K562 (cell line): ENCODE data around the gene KLHL20. TPM values are rescaled to one million over a fixed set of nuclear protein-coding genes. Genes with fewer than 3 reads are reported as not detected.

Experiments
- CEBPB ChIP-seq: fragments of 450-650 bp; IDR thresholded peaks from 2 replicates; pipeline ENCODE4 v1.6.1; 2016; ENCODE audit warnings: missing genetic modification characterization, missing compliant biosample characterization
- JUN ChIP-seq, 2 experiments: sonication (generic) in 1 of 2; formaldehyde crosslinking in 1 of 2; IDR thresholded peaks; 2 replicates each; pipeline versions ENCODE4 v1.6.1 to v1.8.0; 2012 to 2022; ENCODE audit warnings: borderline replicate concordance in 2 of 2, mild to moderate bottlenecking in 2 of 2, improper control_type of control experiment in 1 of 2, low read depth in 1 of 2, low read length in 1 of 2, missing genetic modification reagents in 1 of 2
- MLLT1 ChIP-seq, 2 experiments: fragments of 450-650 bp; IDR thresholded peaks; 2 replicates each; pipeline ENCODE4 v1.6.1; 2016
- NFYB ChIP-seq: IDR thresholded peaks from 2 replicates; pipeline ENCODE4 v1.6.1; 2011; ENCODE audit warnings: mild to moderate bottlenecking, moderate library complexity; ENCODE audit not compliant: insufficient read length; ENCODE audit errors: extremely low read depth
- NR2F6 ChIP-seq: fragments of 450-650 bp; formaldehyde crosslinking; IDR thresholded peaks from 2 replicates; pipeline ENCODE4 v1.4.0; 2020; ENCODE audit warnings: mild to moderate bottlenecking
- NR3C1 ChIP-seq: sonication (generic); formaldehyde crosslinking; IDR thresholded peaks from 2 replicates; pipeline ENCODE4 v1.8.1; 2022; ENCODE audit warnings: missing genetic modification reagents
- RB1 ChIP-seq: fragments of 450-650 bp; IDR thresholded peaks from 2 replicates; pipeline ENCODE4 v1.6.1; 2017; ENCODE audit warnings: low read depth, mild to moderate bottlenecking
- RUNX1 ChIP-seq: sonication (generic); IDR thresholded peaks from 2 replicates; pipeline ENCODE4 v1.6.1; 2016; ENCODE audit warnings: antibody characterized with exemption, low read depth
- SREBF2 ChIP-seq: sonication (generic); formaldehyde crosslinking; IDR thresholded peaks from 2 replicates; pipeline ENCODE4 v1.4.0; 2020; ENCODE audit warnings: mild to moderate bottlenecking, missing genetic modification reagents
- SRF ChIP-seq, 2 experiments: fragments of 250-450, 450-650 bp in 1 of 2; sonication (Bioruptor Pico) in 1 of 2; sonication (generic) in 1 of 2; formaldehyde crosslinking; IDR thresholded peaks; 2 replicates each; pipeline versions ENCODE4 v1.5.0 to v1.5.1; 2020 to 2022; ENCODE audit warnings: mild to moderate bottlenecking in 1 of 2, missing genetic modification reagents in 1 of 2
- WHSC1 ChIP-seq: IDR thresholded peaks from one replicate; pipeline ENCODE4 v1.6.1; 2012; ENCODE audit warnings: low read length, control low read depth, inconsistent platforms
- ZBED1 ChIP-seq: IDR thresholded peaks from 2 replicates; pipeline ENCODE4 v1.6.1; 2014
- ZNF23 ChIP-seq: fragments of 250-450 bp; sonication (Bioruptor Pico); IDR thresholded peaks from 2 replicates; pipeline ENCODE4 v1.4.0; 2020; ENCODE audit warnings: mild to moderate bottlenecking
- ZNF274 ChIP-seq: IDR thresholded peaks from 2 replicates; pipeline ENCODE4 v1.6.1; 2011; ENCODE audit warnings: low read depth, mild to moderate bottlenecking, low read length, moderate library complexity, borderline replicate concordance
- ZNF318 ChIP-seq, 2 experiments: fragments of 450-650 bp; IDR thresholded peaks; 2 replicates each; pipeline ENCODE4 v1.6.1; 2016; ENCODE audit warnings: mild to moderate bottlenecking in 2 of 2, borderline replicate concordance in 1 of 2, low read depth in 1 of 2, moderate library complexity in 1 of 2
- polyA plus RNA-seq, 8 experiments: library from polyadenylated mRNA; depleted of rRNA in 4 of 8; stranded (reverse) in 5 of 8; unstranded in 3 of 8; fragments of >200 nt; fragmentation: Nextera tagmentation in 2 of 8; fragmentation: Illumina TruSeq in 1 of 8; extraction: Ambion mirVana in 2 of 8; extraction: Trizol in 1 of 8; gene quantifications; 2 replicates each; pipeline versions ENCODE4 v1.2.1 to v1.2.3, GENCODE V29; 2011 to 2014; ENCODE audit warnings: inconsistent platforms in 1 of 8, missing spikeins in 1 of 8
- total RNA-seq, 7 experiments: library from RNA; depleted of rRNA in 6 of 7; stranded (reverse); fragments of >200 nt in 6 of 7; fragmentation: Illumina TruSeq in 2 of 7; extraction: Trizol in 2 of 7; gene quantifications; 2 replicates each; pipeline versions ENCODE4 v1.2.1 to v1.2.3, GENCODE V29; 2011 to 2021; ENCODE audit warnings: low replicate concordance in 1 of 7
- TF ChIP-seq, protein P1 (sequence below): sonication (generic); formaldehyde crosslinking; IDR thresholded peaks from 2 replicates; pipeline ENCODE4 v1.4.0; 2020; ENCODE audit warnings: mild to moderate bottlenecking, missing genetic modification reagents

Gene KLHL20
- total and polyA plus RNA-seq, 9 of the 15 experiments (the other 6 are each of a cell fraction or from before 2014, with no cell fraction given): 8.9 to 23.2 (median 16.8) TPM

- no peak for TF ChIP-seq SREBF2
- TF ChIP-seq ZNF23 (CRISPR knock-in tag): no peak
- TF ChIP-seq MLLT1 (IDR thresholded peaks at IDR 0.05): peak; percentile 87 to 93
- no peak for TF ChIP-seq WHSC1
- no peak for TF ChIP-seq ZNF274
- TF ChIP-seq JUN (IDR thresholded peaks at IDR 0.05; ENCODE audit: borderline replicate concordance, low read depth, low read length): peak; percentile 80
- TF ChIP-seq JUN (CRISPR knock-in tag; IDR thresholded peaks at IDR 0.05; ENCODE audit: borderline replicate concordance): no peak; the same call in 1 of the 2 replicates
- no peak for TF ChIP-seq NFYB
- TF ChIP-seq NR2F6: 0 out of 2 replicates have a peak, but pooled peaks have one; percentile 41
- peak; percentile 84 to 93; a peak in 3 of 4 replicates for TF ChIP-seq SRF (CRISPR knock-in tag; IDR thresholded peaks at IDR 0.05)
- no peak for TF ChIP-seq RUNX1
- TF ChIP-seq NR3C1 (CRISPR knock-in tag): no peak
- TF ChIP-seq CEBPB: no peak
- 0 out of 4 replicates have a peak, but pooled peaks of 1 of the 2 experiments have one; percentile 31 for TF ChIP-seq ZNF318 (IDR thresholded peaks at IDR 0.05; ENCODE audit: borderline replicate concordance in 1 of 2, low read depth in 1 of 2)
- peak; percentile 92 for TF ChIP-seq RB1
- TF ChIP-seq ZBED1: no peak
- TF ChIP-seq, protein P1, sequence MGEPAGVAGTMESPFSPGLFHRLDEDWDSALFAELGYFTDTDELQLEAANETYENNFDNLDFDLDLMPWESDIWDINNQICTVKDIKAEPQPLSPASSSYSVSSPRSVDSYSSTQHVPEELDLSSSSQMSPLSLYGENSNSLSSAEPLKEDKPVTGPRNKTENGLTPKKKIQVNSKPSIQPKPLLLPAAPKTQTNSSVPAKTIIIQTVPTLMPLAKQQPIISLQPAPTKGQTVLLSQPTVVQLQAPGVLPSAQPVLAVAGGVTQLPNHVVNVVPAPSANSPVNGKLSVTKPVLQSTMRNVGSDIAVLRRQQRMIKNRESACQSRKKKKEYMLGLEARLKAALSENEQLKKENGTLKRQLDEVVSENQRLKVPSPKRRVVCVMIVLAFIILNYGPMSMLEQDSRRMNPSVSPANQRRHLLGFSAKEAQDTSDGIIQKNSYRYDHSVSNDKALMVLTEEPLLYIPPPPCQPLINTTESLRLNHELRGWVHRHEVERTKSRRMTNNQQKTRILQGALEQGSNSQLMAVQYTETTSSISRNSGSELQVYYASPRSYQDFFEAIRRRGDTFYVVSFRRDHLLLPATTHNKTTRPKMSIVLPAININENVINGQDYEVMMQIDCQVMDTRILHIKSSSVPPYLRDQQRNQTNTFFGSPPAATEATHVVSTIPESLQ: no peak
Measured at GRCh38 chr1:173714759-173715537, at the start of gene KLHL20 (continued).
